Prostate gland (tissue), 2 donors: Measurements from ENCODE around the gene CD151.

Experiments used
- POLR2A ChIP-seq: fragments of 450-650 bp; IDR thresholded peaks from one replicate; pipeline ENCODE4 v1.6.1; 2016; ENCODE audit warnings: antibody characterized with exemption, mild to moderate bottlenecking
- POLR2AphosphoS5 ChIP-seq: sonication (generic); formaldehyde crosslinking; IDR thresholded peaks from one replicate; pipeline ENCODE4 v1.6.1; 2017; ENCODE audit warnings: antibody characterized with exemption
- TF ChIP-seq, protein P1 (sequence below), 4 experiments: fragments of 200-600 bp in 2 of 4; fragments of 450-650 bp in 2 of 4; sonication (generic) in 2 of 4; IDR thresholded peaks; 1 replicate in 3 of 4; 2 replicates in 1 of 4; pipeline ENCODE4 v1.5.1; 2016 to 2019; ENCODE audit warnings: antibody characterized with exemption in 4 of 4, mild to moderate bottlenecking in 2 of 4, moderate library complexity in 2 of 4

DNA sequence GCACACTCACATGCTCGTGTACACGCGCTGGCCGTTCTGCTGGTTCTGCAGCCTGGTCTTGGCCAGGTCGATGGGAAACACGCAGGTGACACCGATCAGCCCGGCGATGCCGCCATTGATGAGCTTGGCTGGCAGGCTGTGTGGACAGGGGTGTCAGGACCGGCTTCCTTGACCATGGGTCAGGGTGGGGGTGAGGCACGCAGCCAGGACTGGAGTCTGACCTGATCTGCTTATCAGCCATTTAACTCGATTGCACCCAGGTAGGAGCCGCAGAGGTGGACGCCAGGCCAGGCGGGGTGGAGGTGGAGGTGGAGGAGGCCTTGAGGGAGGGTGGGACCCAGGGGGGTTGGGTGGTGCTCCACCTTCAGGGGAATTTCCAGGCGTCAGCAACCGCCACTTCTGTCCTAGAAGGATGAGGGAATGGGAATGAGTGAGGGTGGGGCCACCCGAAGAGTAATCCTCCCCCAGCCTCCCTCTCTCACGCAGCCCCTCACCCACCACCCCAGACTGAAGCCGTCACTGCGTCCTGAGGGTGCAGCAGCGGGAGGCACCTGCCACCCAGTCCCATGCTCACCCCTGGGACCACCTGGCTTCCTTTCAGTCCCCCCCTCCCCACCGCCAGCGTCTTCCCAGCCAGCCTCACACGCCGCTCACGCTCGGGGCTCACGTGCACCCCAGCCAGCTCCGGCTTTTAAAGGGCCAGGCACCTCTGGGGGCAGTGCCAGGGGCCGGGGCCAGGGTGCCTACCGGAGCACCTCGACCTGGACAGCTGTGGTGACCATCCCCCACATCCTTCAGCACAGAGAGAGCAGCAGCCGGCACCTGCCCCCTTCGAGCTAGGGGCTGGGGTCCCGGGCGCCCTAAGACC lies 37.8 kb upstream of the CD151 start:
- TF ChIP-seq, protein P1, sequence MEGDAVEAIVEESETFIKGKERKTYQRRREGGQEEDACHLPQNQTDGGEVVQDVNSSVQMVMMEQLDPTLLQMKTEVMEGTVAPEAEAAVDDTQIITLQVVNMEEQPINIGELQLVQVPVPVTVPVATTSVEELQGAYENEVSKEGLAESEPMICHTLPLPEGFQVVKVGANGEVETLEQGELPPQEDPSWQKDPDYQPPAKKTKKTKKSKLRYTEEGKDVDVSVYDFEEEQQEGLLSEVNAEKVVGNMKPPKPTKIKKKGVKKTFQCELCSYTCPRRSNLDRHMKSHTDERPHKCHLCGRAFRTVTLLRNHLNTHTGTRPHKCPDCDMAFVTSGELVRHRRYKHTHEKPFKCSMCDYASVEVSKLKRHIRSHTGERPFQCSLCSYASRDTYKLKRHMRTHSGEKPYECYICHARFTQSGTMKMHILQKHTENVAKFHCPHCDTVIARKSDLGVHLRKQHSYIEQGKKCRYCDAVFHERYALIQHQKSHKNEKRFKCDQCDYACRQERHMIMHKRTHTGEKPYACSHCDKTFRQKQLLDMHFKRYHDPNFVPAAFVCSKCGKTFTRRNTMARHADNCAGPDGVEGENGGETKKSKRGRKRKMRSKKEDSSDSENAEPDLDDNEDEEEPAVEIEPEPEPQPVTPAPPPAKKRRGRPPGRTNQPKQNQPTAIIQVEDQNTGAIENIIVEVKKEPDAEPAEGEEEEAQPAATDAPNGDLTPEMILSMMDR (IDR thresholded peaks at IDR 0.05) = no peak
- TF ChIP-seq POLR2AphosphoS5 = no peak
- no peak for TF ChIP-seq POLR2A
